ENCODE measurements around the gene TMEM53. TPM values are rescaled to one million over a fixed set of nuclear protein-coding genes. Genes with fewer than 3 reads are reported as not detected.

The TMEM53 gene
- total and polyA plus RNA-seq, 2 experiments from 2014 or later: 6.9 to 37.4 TPM

- 97% methylated on average over 3 of the region's 4 CpGs for WGBS (ENCODE audit: low lambda C conversion rate, missing lambda C conversion rate)
- Histone ChIP-seq H3K4me2 (no peak overlapping the region), H2AFZ (no peak overlapping the region), H3K4me1 (ENCODE audit: insufficient read depth) (peaks cover 10% of the 10 kb centered on the region), H3K9me2 (replicated peaks; ENCODE audit: insufficient read depth) (no peaks in the 10 kb centered on the region), H3K27me3 (no peaks in the 10 kb centered on the region), H3K27ac (no peak overlapping the region), H4K20me1 (ENCODE audit: insufficient read depth, poor library complexity, severe bottlenecking) (no peaks in the 10 kb centered on the region), H3K4me3 (no peak overlapping the region), H3K36me3 (replicated peaks; ENCODE audit: insufficient read depth, low read depth) (no peaks in the 10 kb centered on the region), H3K9me3 (ENCODE audit: low read depth) (no peaks in the 10 kb centered on the region), H3K79me2 (no peaks in the 10 kb centered on the region)
- no peak for DNase-seq (ENCODE audit: low spot score)
- no peak for TF ChIP-seq CTCF (IDR thresholded peaks at IDR 0.05; ENCODE audit: poor library complexity)
- no peak for TF ChIP-seq EZH2 (IDR thresholded peaks at IDR 0.05; ENCODE audit: borderline replicate concordance)
- TF ChIP-seq EZH2phosphoT487 (IDR thresholded peaks at IDR 0.05; ENCODE audit: low read depth, severe bottlenecking, unreplicated experiment): no peak
Observed at GRCh38 chr1:44659566-44659965, 14.7 kb downstream of the TMEM53 start.

GRCh38 chr1:44655609-44656008 is 18.7 kb downstream of the TMEM53 start:
- Histone ChIP-seq H3K27me3 (no peaks in the 10 kb centered on the region), H3K9me2 (replicated peaks; ENCODE audit: insufficient read depth) (no peaks in the 10 kb centered on the region), H2AFZ (no peak overlapping the region), H3K4me2 (no peak overlapping the region), H3K4me1 (ENCODE audit: insufficient read depth) (peaks cover 5% of the 10 kb centered on the region), H3K27ac (no peak overlapping the region), H3K36me3 (replicated peaks; ENCODE audit: insufficient read depth, low read depth) (no peaks in the 10 kb centered on the region), H4K20me1 (ENCODE audit: insufficient read depth, poor library complexity, severe bottlenecking) (no peaks in the 10 kb centered on the region), H3K79me2 (no peaks in the 10 kb centered on the region), H3K4me3 (no peak overlapping the region), H3K9me3 (ENCODE audit: low read depth) (no peaks in the 10 kb centered on the region)
- peak; percentile 53 for TF ChIP-seq CTCF (IDR thresholded peaks at IDR 0.05; ENCODE audit: poor library complexity)
- no peak for TF ChIP-seq EZH2 (IDR thresholded peaks at IDR 0.05; ENCODE audit: borderline replicate concordance)
- whole genome bisulfite sequencing (ENCODE audit: low lambda C conversion rate, missing lambda C conversion rate): 64% methylated on average over 5 of the region's 5 CpGs
- no peak for DNase-seq (ENCODE audit: low spot score)

GRCh38 chr1:44654621-44655187 is 19.6 kb downstream of the TMEM53 start:
- peaks cover 4% of the 10 kb centered on the region for H3K4me1 ChIP-seq (ENCODE audit: insufficient read depth)
- no peak overlapping the region for H2AFZ ChIP-seq
- H3K79me2 ChIP-seq: no peaks in the 10 kb centered on the region
- H3K9me2 ChIP-seq (replicated peaks; ENCODE audit: insufficient read depth): no peaks in the 10 kb centered on the region
- no peak overlapping the region for H3K27ac ChIP-seq
- H3K27me3 ChIP-seq: no peaks in the 10 kb centered on the region
- 93% methylated on average over 35 of the region's 35 CpGs for WGBS (ENCODE audit: low lambda C conversion rate, missing lambda C conversion rate)
- no peak overlapping the region for H3K4me2 ChIP-seq
- no peaks in the 10 kb centered on the region for H3K36me3 ChIP-seq (replicated peaks; ENCODE audit: insufficient read depth, low read depth)
- no peak overlapping the region for H3K4me3 ChIP-seq
- no peak for DNase-seq (ENCODE audit: low spot score)
- TF ChIP-seq EZH2phosphoT487 (IDR thresholded peaks at IDR 0.05; ENCODE audit: low read depth, severe bottlenecking, unreplicated experiment) (no peak), EZH2 (IDR thresholded peaks at IDR 0.05; ENCODE audit: borderline replicate concordance) (no peak), CTCF (IDR thresholded peaks at IDR 0.05; ENCODE audit: poor library complexity) (no peak)
- no peaks in the 10 kb centered on the region for H3K9me3 ChIP-seq (ENCODE audit: low read depth)
- no peaks in the 10 kb centered on the region for H4K20me1 ChIP-seq (ENCODE audit: insufficient read depth, poor library complexity, severe bottlenecking)

Measured in hepatocyte (in vitro differentiated cells).